ENCODE data around the gene MAGEA8.

DNA sequence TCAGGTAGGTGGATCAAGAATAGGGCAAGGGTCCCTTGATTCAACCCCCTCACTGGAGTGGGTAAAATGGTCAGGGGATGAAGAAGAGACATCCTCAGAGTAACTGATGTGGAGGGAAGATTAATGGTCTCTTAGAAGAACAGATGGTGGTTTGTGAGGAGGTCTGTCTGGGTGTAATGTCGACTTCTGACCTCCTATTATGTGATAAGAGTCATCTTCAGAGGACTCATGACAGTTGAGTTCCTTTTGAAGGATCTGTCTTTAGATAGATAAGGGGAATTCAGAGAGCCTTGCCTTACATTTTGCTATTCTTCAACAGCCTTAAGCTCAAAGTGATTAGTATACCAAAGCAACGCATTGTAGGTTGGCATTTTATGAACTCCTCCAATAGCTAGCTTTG lies 27.1 kb upstream of the MAGEA8 start:
- TF ChIP-seq, protein P1, sequence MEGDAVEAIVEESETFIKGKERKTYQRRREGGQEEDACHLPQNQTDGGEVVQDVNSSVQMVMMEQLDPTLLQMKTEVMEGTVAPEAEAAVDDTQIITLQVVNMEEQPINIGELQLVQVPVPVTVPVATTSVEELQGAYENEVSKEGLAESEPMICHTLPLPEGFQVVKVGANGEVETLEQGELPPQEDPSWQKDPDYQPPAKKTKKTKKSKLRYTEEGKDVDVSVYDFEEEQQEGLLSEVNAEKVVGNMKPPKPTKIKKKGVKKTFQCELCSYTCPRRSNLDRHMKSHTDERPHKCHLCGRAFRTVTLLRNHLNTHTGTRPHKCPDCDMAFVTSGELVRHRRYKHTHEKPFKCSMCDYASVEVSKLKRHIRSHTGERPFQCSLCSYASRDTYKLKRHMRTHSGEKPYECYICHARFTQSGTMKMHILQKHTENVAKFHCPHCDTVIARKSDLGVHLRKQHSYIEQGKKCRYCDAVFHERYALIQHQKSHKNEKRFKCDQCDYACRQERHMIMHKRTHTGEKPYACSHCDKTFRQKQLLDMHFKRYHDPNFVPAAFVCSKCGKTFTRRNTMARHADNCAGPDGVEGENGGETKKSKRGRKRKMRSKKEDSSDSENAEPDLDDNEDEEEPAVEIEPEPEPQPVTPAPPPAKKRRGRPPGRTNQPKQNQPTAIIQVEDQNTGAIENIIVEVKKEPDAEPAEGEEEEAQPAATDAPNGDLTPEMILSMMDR (conservative IDR thresholded peaks at IDR 0.05; ENCODE audit: low read length) = no peak
- no peak for TF ChIP-seq EZH2phosphoT487 (IDR thresholded peaks at IDR 0.05; ENCODE audit: borderline replicate concordance)
